ENCODE data around the gene E2F3. TPM values are rescaled to one million over a fixed set of nuclear protein-coding genes. Genes with fewer than 3 reads are reported as not detected.
A peak's percentile ranks its signal among the peaks of the same experiment; 100 is the strongest.

E2F3 gene
- total RNA-seq, 1 experiment from 2014 or later: 30.2 TPM

- ATAC-seq (no peak), DNase-seq (ENCODE audit: low spot score) (no peak)
- CTCF ChIA-PET: no interaction called here
- Mint-ChIP-seq H3K27ac (peak overlapping the region; percentile 91), H3K9me3 (no peaks in the 10 kb centered on the region), H3K36me3 (peaks cover 53% of the 10 kb centered on the region), H3K4me1 (peaks cover 12% of the 10 kb centered on the region), H3K4me3 (no peak overlapping the region), H3K27me3 (ENCODE audit: low read depth) (no peaks in the 10 kb centered on the region)
- POLR2A ChIA-PET: no interaction called here
- TF ChIP-seq USF2 (CRISPR knock-in tag; IDR thresholded peaks at IDR 0.05) (no peak), AFF4 (CRISPR knock-in tag; IDR thresholded peaks at IDR 0.05; ENCODE audit: borderline replicate concordance) (no peak), GABPB1 (CRISPR knock-in tag; IDR thresholded peaks at IDR 0.05) (no peak), JUN (CRISPR knock-in tag; IDR thresholded peaks at IDR 0.05) (no peak), ZNF263 (CRISPR knock-in tag; IDR thresholded peaks at IDR 0.05; ENCODE audit: low read depth) (no peak), HMGA2 (CRISPR knock-in tag; IDR thresholded peaks at IDR 0.05) (no peak), ZNF671 (CRISPR knock-in tag; IDR thresholded peaks at IDR 0.05) (no peak), CDX4 (CRISPR knock-in tag; IDR thresholded peaks at IDR 0.05; ENCODE audit: borderline replicate concordance) (no peak), ZMAT4 (CRISPR knock-in tag; IDR thresholded peaks at IDR 0.05) (no peak), TEAD1 (CRISPR knock-in tag; IDR thresholded peaks at IDR 0.05) (no peak), OVOL2 (CRISPR knock-in tag; IDR thresholded peaks at IDR 0.05; ENCODE audit: borderline replicate concordance) (no peak), NR3C1 (CRISPR knock-in tag; conservative IDR thresholded peaks at IDR 0.05; ENCODE audit: low read depth) (no peak)
Measured at GRCh38 chr6:20479526-20479925, 77.8 kb downstream of the E2F3 start.

- ChIA-PET CTCF (no interaction called here), POLR2A (no interaction called here)
- TF ChIP-seq USF1 (CRISPR knock-in tag; IDR thresholded peaks at IDR 0.05) (no peak), E2F4 (CRISPR knock-in tag; IDR thresholded peaks at IDR 0.05; ENCODE audit: borderline replicate concordance, low read depth) (no peak), NFE2L1 (CRISPR knock-in tag; IDR thresholded peaks at IDR 0.05) (no peak), TCF7 (CRISPR knock-in tag; IDR thresholded peaks at IDR 0.05; ENCODE audit: low read depth) (no peak)
- Mint-ChIP-seq H3K27me3 (ENCODE audit: low read depth) (no peaks in the 10 kb centered on the region), H3K36me3 (peaks cover 63% of the 10 kb centered on the region), H3K27ac (peak overlapping the region; percentile 77), H3K4me1 (peaks cover 12% of the 10 kb centered on the region), H3K4me3 (no peak overlapping the region), H3K9me3 (no peaks in the 10 kb centered on the region)
- no peak for ATAC-seq
- DNase-seq (ENCODE audit: low spot score): no peak
Measured at GRCh38 chr6:20481281-20481680, 79.6 kb downstream of the E2F3 start.

Measured in WTC11 (cell line).